ENCODE measurements around the gene NRBF2. TPM values are rescaled to one million over a fixed set of nuclear protein-coding genes. Genes with fewer than 3 reads are reported as not detected.
"Not testable (repeated sequence)": the region's sequence is repeated elsewhere in the genome, so short reads cannot be mapped to it uniquely, and the experiment has no call there.

The NRBF2 gene
- 10 to 100 TPM; 25.1 to 28.3 (median 27.1) TPM for polyA plus RNA-seq (ENCODE audit: insufficient read length in 3 of 3)

GRCh38 chr10:63133056-63133820, at the start of gene NRBF2:
NRBF2 (plus strand) TSS chr10:63133328; CDS start chr10:63133471, 143 bp downstream.
- peak; percentile 91 to 96 (median 92) for DNase-seq (ENCODE audit: low read depth in 3 of 3, low spot score in 2 of 3)

- not testable (repeated sequence) for DNase-seq (ENCODE audit: low read depth in 3 of 3, low spot score in 2 of 3)
These were observed 49.7 kb upstream of the NRBF2 start for GRCh38 chr10:63083406-63083805.

DNA sequence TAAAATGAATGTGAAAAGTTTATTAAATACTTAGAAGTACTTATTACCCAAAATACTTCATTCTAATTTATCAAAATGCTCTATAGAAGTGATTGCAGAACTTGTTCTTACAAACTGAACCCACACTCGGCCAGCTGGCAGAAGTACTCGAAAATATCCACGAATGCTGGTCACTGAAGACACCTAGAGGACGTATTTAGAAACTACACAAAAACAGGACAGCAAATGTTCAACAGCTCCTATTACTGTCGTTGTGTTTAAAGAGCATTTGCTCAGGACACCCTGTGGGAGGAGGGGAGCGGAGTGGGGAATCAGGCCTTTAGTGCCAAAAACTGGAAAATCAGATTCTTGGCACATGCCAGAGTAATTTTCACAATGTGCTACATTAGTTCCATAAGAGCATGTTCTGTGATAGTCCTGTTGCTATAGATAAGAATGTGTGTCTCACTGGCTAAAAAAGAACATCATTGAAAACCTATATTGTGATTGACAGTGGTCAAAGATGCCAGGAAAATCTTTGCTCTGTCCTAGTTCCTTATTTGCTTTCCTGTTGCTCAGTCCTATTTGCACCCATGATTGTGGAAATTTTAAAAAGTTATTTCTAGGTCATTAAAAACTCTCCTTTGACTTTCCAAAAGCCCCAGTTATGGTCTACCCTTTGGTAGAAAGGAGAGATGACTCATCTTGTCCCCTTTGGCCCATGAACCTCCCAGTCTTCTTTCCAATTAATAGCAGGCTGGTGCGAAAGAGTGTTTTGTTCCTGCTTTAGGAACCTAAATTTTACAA, 49.0 kb upstream of the NRBF2 start:
- DNase-seq (ENCODE audit: low read depth in 3 of 3, low spot score in 2 of 3) = peak; percentile 40 to 55 (median 50)

- DNase-seq (ENCODE audit: low read depth in 3 of 3, low spot score in 2 of 3) = no peak
These were observed 48.3 kb upstream of the NRBF2 start for GRCh38 chr10:63084690-63085382.

DNA sequence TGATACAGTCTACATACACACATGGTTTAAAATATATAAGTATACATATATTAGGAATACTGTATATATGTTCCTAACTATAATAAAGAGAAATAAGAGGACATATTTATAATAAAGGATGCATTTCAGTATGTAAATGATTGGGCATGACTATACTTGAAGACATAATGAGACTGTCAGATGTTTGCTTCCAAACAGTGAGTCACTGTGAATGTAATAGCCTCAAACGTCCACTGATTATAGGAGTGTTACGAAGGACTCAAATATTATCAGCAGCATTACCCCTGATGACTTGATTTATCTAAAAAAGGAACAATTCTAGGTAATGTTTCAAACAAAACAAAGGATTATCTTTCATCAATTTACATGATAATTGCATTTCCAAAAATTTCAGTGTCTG, 39.9 kb upstream of the NRBF2 start:
- DNase-seq (ENCODE audit: low read depth in 3 of 3, low spot score in 2 of 3) = no peak

DNA sequence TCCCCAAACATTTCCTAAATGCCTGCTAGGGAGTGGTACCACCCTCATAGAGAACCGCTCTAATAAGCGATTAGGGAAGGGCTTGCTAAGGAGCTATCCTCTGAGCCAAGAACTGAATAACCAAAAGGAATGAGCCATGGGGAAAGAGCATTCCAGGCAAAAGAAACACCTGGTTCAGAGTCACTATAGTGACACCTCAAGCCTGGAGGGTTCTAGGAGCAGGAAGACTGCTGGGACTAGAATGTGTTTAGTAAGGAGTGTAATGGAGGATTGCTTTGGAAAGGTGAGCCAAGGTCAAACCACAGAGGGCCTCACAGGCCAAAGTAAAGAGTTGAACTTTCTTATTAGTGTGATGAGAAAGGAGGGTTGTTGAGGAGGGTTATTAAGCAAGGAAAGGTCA, 38.7 kb upstream of the NRBF2 start:
- no peak for DNase-seq (ENCODE audit: low read depth in 3 of 3, low spot score in 2 of 3)

GRCh38 chr10:63094881-63095280, 38.2 kb upstream of the NRBF2 start:
- no peak for DNase-seq (ENCODE audit: low read depth in 3 of 3, low spot score in 2 of 3)

- DNase-seq (ENCODE audit: low read depth in 3 of 3, low spot score in 2 of 3) = no peak
These were observed 33.4 kb upstream of the NRBF2 start for GRCh38 chr10:63099734-63100133.

DNA sequence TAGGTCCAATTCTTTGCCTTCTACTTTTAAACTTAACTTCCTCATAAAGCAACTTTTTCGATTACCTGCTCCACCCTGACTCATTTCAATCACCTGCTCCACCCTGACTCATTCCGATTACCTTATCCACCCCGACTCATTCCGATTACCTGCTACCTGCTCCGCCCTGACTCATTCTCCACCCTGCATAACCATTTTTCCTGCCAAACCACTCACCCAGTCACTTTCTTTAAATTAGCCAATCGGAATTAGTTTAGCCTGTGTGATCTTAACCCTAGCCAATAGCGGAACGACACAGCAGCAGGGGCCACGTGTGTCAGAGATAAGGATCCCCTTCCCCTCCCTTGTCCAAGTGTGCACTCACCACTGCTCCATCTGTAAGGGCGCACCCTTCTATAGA, 32.0 kb upstream of the NRBF2 start:
- DNase-seq (ENCODE audit: low read depth in 3 of 3, low spot score in 2 of 3) = not testable (repeated sequence)

DNA sequence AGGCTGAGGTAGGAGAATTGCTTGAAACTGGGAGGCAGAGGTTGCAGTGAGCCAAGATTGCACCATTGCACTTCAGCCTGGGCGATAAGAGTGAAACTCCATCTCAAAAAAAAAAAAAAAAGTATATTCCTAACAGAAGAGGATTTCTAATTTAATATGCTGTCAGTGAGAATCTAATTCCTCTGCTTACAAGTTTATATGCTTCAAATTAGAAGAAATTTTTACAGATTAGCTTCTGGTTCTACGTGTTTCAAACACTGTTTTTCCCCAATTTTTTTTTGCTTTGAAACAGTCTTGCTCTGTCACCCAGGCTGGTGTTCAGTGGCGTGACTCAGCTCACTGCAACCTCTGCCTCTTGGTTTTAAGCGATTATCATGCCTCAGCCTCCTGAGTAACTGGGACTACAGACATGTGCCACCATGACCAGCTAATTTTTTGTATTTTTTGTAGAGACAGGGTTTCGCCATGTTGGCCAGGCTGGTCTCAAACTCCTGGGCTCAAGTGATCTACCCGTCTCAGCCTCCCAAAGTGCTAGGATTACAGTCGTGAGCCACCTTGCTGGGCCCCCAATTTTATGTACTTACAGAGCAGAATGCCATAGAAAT, 30.7 kb upstream of the NRBF2 start:
- DNase-seq (ENCODE audit: low read depth in 3 of 3, low spot score in 2 of 3) = not testable (repeated sequence)

- DNase-seq (ENCODE audit: low read depth in 3 of 3, low spot score in 2 of 3) = not testable (repeated sequence)
These were observed 29.9 kb upstream of the NRBF2 start for GRCh38 chr10:63103178-63103577.

DNA sequence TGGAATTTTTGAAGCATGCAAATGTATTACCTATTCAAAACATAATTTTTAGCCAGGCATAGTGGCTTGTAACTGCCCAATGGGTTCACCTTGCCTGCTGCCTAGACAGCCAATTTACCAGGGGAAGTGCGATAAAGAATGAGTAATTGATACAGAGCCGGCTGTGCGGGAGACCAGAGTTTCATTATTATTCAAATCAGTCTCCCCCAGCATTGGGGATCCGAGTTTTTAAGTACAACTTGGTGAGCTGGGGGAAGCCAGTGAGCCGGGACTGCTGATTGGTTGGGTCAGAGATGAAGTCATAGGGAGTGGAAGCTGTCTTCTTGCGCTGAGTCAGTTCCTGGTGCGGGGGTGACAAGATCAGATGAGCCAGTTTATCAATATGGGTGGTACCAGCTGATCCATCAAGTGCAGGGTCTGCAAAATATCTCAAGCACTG, 29.1 kb upstream of the NRBF2 start:
- no peak for DNase-seq (ENCODE audit: low read depth in 3 of 3, low spot score in 2 of 3)

DNA sequence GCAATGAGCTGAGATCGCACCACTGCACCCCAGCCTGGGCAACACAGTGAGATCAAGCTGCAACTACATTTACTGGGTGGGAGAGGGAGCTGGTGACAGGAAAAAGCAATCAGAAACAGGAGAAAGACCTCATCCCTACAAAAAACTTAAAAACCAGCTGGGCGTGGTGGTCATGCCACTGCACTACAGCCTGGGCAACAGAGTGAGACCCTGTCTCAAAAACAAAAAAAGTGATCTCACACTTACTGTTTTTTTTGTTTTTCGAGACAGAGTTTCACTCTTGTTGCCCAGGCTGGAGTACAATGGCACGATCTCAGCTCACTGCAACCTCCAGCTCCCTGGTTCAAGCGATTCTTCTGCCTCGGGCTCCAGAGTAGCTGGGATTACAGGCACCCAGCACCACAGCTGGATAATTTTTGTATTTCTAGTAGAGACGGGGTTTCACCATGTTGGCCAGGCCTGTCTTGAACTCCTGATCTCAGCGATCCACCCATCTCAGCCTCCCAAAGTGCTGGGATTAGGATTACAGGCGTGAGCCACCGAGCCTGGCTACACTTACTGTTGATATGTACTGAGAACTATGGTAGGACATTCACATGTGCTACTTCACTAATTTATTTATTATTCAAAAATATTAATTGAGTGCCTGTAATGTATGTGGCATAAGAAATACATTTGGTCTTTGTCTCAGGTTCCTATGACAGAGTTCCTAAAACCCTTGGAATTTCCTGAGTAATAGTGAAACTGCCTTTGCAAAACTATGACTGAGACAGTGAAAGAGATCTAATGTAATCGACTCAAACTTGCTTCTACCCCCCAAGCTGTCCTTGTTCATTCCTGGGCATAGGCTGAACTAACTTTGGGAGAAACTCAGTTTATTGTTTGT, 27.7 kb upstream of the NRBF2 start:
- no peak for DNase-seq (ENCODE audit: low read depth in 3 of 3, low spot score in 2 of 3)

- DNase-seq (ENCODE audit: low read depth in 3 of 3, low spot score in 2 of 3) = no peak
These were observed 26.9 kb upstream of the NRBF2 start for GRCh38 chr10:63106111-63106755.

- no peak for DNase-seq (ENCODE audit: low read depth in 3 of 3, low spot score in 2 of 3)
These were observed 25.1 kb upstream of the NRBF2 start for GRCh38 chr10:63107943-63108437.

DNA sequence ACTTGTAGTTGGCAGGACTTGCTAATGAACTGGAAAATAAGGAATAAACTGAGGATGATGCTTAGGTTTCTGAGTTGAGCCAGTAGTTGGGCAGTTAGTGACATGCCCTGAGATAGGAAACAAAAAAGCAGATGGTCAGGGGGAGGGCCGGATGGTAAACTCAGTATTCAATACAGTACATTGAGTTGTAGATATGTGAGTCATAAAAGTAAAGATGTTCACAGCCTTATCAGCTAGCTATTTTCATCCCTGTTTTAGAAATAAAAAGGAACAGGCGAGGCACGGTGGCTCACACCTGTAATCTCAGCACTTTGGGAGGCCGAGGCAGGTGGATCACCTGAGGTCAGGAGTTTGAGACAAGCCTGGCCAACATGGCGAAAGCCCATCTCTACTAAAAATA, 22.2 kb upstream of the NRBF2 start:
- no peak for DNase-seq (ENCODE audit: low read depth in 3 of 3, low spot score in 2 of 3)

DNA sequence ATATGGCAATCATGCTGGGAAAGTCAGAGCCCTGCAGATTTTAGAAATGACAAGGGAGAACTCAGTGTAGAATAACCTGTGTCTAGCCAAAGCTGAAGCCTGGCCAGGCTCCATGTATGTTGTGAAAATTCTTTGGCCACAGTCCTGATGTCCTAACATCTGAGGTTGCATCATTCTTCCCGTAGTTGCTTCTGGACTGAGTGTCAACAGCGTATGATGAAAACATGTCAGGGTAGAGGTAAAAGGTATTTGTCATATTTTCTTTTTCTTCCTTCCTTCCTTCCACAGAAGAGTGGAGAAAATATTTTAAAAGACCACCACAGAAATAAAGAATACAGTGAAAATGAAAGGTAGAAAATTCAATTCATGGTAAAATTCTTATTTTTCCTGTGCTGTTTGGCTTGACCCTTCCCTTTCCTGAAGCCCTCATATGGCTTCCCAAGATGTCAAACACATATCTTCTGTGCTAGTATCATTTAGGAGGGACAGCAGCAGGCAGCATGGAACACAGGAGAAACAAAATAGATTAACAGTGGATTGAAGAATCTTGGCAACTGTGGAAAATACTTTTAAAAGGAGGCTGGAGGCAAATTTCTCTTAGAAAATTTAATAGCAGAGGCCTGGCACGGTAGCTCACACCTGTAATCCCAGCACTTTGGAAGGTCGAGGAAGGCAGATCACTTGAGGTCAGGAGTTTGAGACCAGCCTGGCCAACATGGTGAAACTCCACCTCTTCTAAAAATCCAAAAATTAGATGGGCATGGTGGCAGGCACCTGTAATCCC, 18.9 kb upstream of the NRBF2 start:
- DNase-seq (ENCODE audit: low read depth in 3 of 3, low spot score in 2 of 3) = no peak

DNA sequence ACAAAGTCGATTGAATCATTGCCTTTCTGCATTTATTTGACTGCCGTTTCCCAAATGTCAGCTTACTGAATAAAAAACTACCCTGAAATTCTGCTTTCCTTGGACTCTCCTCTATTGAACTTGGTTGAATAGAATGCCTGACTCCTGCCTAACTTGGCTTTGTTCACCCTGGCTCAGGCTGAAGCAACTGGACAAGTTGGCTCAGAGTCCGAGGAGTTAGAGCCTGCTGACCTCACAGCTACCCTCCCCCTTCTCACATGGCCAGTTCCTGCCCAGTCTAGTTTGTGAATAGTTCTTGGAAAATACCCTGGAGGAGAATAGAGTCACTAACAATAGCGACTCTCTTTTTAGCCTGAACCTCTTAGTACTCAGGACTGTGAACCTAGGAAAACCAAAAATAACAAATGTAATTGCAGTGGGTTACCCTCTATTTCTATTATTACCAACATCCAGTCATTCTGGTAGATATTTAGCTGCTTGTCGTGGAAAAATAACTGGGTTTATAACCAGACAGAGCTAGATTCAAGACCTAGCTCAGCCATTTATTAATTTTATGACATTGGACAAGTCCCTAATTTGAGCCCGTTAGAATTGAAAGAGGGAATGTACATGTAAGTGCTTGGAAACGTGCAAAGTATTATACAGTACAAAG, 17.3 kb upstream of the NRBF2 start:
- DNase-seq (ENCODE audit: low read depth in 3 of 3, low spot score in 2 of 3) = no peak

Data from right renal cortex interstitium (tissue), 3 donors.